IMR-90 (cell line): ENCODE data around the gene HIGD2A. TPM values are rescaled to one million over a fixed set of nuclear protein-coding genes. Genes with fewer than 3 reads are reported as not detected.

Source experiments
- ATAC-seq: fragments of 200-7000 bp; cut with Tn5 transposase; 2 replicates; pipeline ENCODE4 v1.9.1; 2020; ENCODE audit warnings: low read depth, mild to moderate bottlenecking, moderate library complexity
- BruUV-seq: library from RNA; stranded (reverse); fragments of 400-500 nt; replicated peaks from 2 replicates; lab custom pipeline; 2021; lab: Mats Ljungman, UMichigan
- CTCF ChIA-PET: fragments of 300-600 bp; formaldehyde crosslinking; extraction: SDS; loops from one replicate; lab custom pipeline; 2021; ENCODE audit warnings: antibody characterized with exemption; lab: Yijun Ruan, JAX
- POLR2A ChIA-PET: fragments of 300-600 bp; sonication (Branson Sonifier 250); formaldehyde crosslinking; loops from one replicate; lab custom pipeline; 2022; ENCODE audit warnings: antibody characterized with exemption; ENCODE audit not compliant: unreplicated experiment; lab: Charles Lee
- DNase-seq: peaks from one replicate; pipeline ENCODE4 v3.0.0; 2013
- H2AFZ ChIP-seq: replicated peaks from 2 replicates; pipeline ENCODE3; 2013; ENCODE audit warnings: low read length, mild to moderate bottlenecking; ENCODE audit not compliant: poor library complexity
- H2AK5ac ChIP-seq: 2 replicates; pipeline ENCODE4 v1.6.1; 2013; ENCODE audit warnings: low read depth, low read length, inconsistent platforms
- H2AK9ac ChIP-seq: replicated peaks from 2 replicates; pipeline ENCODE3; 2013; ENCODE audit warnings: mild to moderate bottlenecking, low read depth, low read length, moderate library complexity; ENCODE audit not compliant: poor library complexity
- H2BK120ac ChIP-seq: 2 replicates; pipeline ENCODE4 v1.6.1; 2013; ENCODE audit warnings: low read depth, low read length, inconsistent platforms
- H2BK15ac ChIP-seq: 3 replicates; pipeline ENCODE4 v1.6.1; 2013; ENCODE audit warnings: low read depth, low read length, inconsistent platforms
- H2BK20ac ChIP-seq: 2 replicates; pipeline ENCODE4 v1.6.1; 2013; ENCODE audit warnings: low read depth, mild to moderate bottlenecking, inconsistent platforms, low read length, moderate library complexity
- H2BK5ac ChIP-seq: 2 replicates; pipeline ENCODE4 v1.6.1; 2013; ENCODE audit warnings: mild to moderate bottlenecking, low read depth, low read length, inconsistent platforms; ENCODE audit not compliant: poor library complexity, severe bottlenecking
- H3K14ac ChIP-seq: replicated peaks from 2 replicates; pipeline ENCODE4 v1.6.1; 2013; ENCODE audit warnings: low read depth, low read length, inconsistent platforms
- H3K18ac ChIP-seq: 2 replicates; pipeline ENCODE4 v1.6.1; 2013; ENCODE audit warnings: low read depth, low read length, control low read depth
- H3K23ac ChIP-seq: 2 replicates; pipeline ENCODE4 v1.6.1; 2013; ENCODE audit warnings: low read depth, low read length, inconsistent platforms
- H3K27ac ChIP-seq: 2 replicates; pipeline ENCODE4 v1.5.1; 2013; ENCODE audit warnings: mild to moderate bottlenecking, control low read depth, low read length; ENCODE audit not compliant: insufficient read depth
- H3K27me3 ChIP-seq: 2 replicates; pipeline ENCODE4 v1.6.1; 2013; ENCODE audit warnings: low read length; ENCODE audit not compliant: control insufficient read depth, insufficient read depth
- H3K36me3 ChIP-seq: 2 replicates; pipeline ENCODE4 v1.6.1; 2013; ENCODE audit warnings: low read length, mixed read lengths; ENCODE audit not compliant: control insufficient read depth, insufficient read depth
- H3K4ac ChIP-seq: 2 replicates; pipeline ENCODE4 v1.6.1; 2013; ENCODE audit warnings: low read depth, low read length, inconsistent platforms
- H3K4me1 ChIP-seq: 2 replicates; pipeline ENCODE4 v1.6.1; 2013; ENCODE audit warnings: low read length, mixed read lengths; ENCODE audit not compliant: control insufficient read depth, insufficient read depth
- H3K4me2 ChIP-seq: 2 replicates; pipeline ENCODE4 v1.6.1; 2013; ENCODE audit warnings: low read depth, mild to moderate bottlenecking, control low read depth, low read length, moderate library complexity
- H3K4me3 ChIP-seq: 2 replicates; pipeline ENCODE4 v1.5.1; 2013; ENCODE audit warnings: low read depth, mild to moderate bottlenecking, control low read depth, low read length, moderate library complexity; ENCODE audit not compliant: insufficient read depth
- H3K56ac ChIP-seq: 2 replicates; pipeline ENCODE4 v1.6.1; 2013; ENCODE audit warnings: low read length, inconsistent platforms; ENCODE audit not compliant: insufficient read depth; ENCODE audit errors: extremely low read depth
- H3K79me1 ChIP-seq, 2 experiments: 2 replicates each; pipeline ENCODE4 v1.6.1; 2013; ENCODE audit warnings: low read length in 2 of 2, inconsistent platforms in 1 of 2, low read depth in 1 of 2
- H3K9ac ChIP-seq: 2 replicates; pipeline ENCODE4 v1.6.1; 2013; ENCODE audit warnings: low read depth, low read length, control low read depth
- H3K9me1 ChIP-seq: 2 replicates; pipeline ENCODE4 v1.6.1; 2013; ENCODE audit warnings: low read length, inconsistent platforms; ENCODE audit not compliant: insufficient read depth
- H3K9me3 ChIP-seq: 2 replicates; pipeline ENCODE4 v1.6.1; 2013; ENCODE audit warnings: low read length; ENCODE audit not compliant: control insufficient read depth, insufficient read depth
- H4K20me1 ChIP-seq: 2 replicates; pipeline ENCODE4 v1.6.1; 2013; ENCODE audit warnings: low read length, inconsistent platforms; ENCODE audit not compliant: insufficient read depth
- H4K5ac ChIP-seq: 2 replicates; pipeline ENCODE4 v1.6.1; 2013; ENCODE audit warnings: mild to moderate bottlenecking, low read depth, low read length, control low read depth
- H4K8ac ChIP-seq, 2 experiments: 2 replicates each; pipeline ENCODE4 v1.6.1; 2013; ENCODE audit warnings: low read depth in 2 of 2, low read length in 2 of 2, control low read depth in 1 of 2, inconsistent platforms in 1 of 2
- H4K91ac ChIP-seq: 2 replicates; pipeline ENCODE4 v1.6.1; 2013; ENCODE audit warnings: low read depth, low read length, inconsistent platforms; ENCODE audit not compliant: insufficient read depth
- CEBPB ChIP-seq: IDR thresholded peaks from 2 replicates; pipeline ENCODE4 v1.6.1; 2012; ENCODE audit warnings: low read depth, low read length, improper control_type of control experiment
- FOS ChIP-seq: fragments of 150-350 bp; IDR thresholded peaks from 2 replicates; pipeline ENCODE4 v1.6.1; 2016; ENCODE audit warnings: low read depth, low read length
- MAZ ChIP-seq: IDR thresholded peaks from 2 replicates; pipeline ENCODE4 v1.6.1; 2012; ENCODE audit warnings: low read depth, mild to moderate bottlenecking, low read length, improper control_type of control experiment, moderate library complexity, borderline replicate concordance
- NFE2L2 ChIP-seq: fragments of 150-350 bp; IDR thresholded peaks from 2 replicates; pipeline ENCODE4 v1.6.1; 2016; ENCODE audit warnings: low read depth, mild to moderate bottlenecking, low read length
- WGBS, 2 experiments: methylation state at CpG; one replicate each; pipeline versions ENCODE4 v1.1.5 to v1.1.7; 2013; ENCODE audit warnings: missing lambda C conversion rate in 2 of 2; ENCODE audit not compliant: insufficient read length in 1 of 2; ENCODE audit errors: extremely low coverage in 2 of 2; 5-methylcytosine and 5-hydroxymethylcytosine counted together
- dilution Hi-C: fragments of 300-500 bp; cut with HindIII; formaldehyde crosslinking; loops from one replicate; pipeline ENCODE4 v1.14.3; 2018; ENCODE audit warnings: low sequenced_read_pairs; ENCODE audit not compliant: unreplicated experiment
- in situ Hi-C: fragments of 300-500 bp; cut with MboI; formaldehyde crosslinking; loops from 3 replicates; pipeline ENCODE4 v1.14.3; 2019; ENCODE audit warnings: low sequenced_read_pairs, inconsistent platforms, mixed read lengths
- intact Hi-C: fragments of 100-400 bp; cut with micrococcal nuclease; formaldehyde crosslinking; loops from 2 replicates; pipeline ENCODE4 v1.10.0; 2022
- polyA plus RNA-seq, 3 experiments: library from polyadenylated mRNA; depleted of rRNA; stranded (reverse); fragments of >200 nt; gene quantifications; 2 replicates each; pipeline ENCODE4 v1.2.3, GENCODE V29; 2012; ENCODE audit warnings: low replicate concordance in 1 of 3
- total RNA-seq: library from RNA; depleted of rRNA; stranded (reverse); fragments of >200 nt; gene quantifications from 2 replicates; pipeline ENCODE4 v1.2.3, GENCODE V29; 2012

HIGD2A gene
- total and polyA plus RNA-seq, 2 of the 4 experiments (the other 2 are of a cell fraction), result 35.0 to 131 TPM

DNA sequence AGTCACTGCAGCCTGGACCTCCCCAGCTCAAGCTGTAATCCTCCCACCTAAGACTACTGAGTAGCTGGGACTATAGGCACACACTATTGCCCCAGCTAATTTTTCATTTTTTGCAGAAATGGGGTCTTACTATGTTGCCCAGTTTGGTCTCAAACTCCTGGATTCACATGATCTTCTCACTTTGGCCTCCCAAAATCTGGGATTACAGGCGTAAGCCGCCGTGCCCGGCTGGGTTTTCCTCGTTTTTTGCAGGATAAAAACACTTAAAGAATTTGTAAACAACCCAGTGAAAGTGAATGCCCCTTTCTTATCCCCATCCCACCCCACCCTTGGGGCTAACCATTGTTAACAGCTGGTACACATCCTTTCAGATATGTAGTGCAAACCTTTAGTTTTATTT is 20.0 kb downstream of the HIGD2A start:
- POLR2A ChIA-PET, result no interaction called here
- ATAC-seq, result no peak

More for the DNA sequence above, 20.0 kb downstream of the HIGD2A start:
- no peak overlapping the region for H4K5ac ChIP-seq
- TF ChIP-seq MAZ (no peak), CEBPB (no peak), FOS (no peak), NFE2L2 (no peak)
- H3K4ac ChIP-seq, result no peak overlapping the region
- H3K4me3 ChIP-seq, result no peak overlapping the region
- intact Hi-C loops (no loop called here), dilution Hi-C loops (no loop called here), in situ Hi-C loops (no loop called here)
- no peak overlapping the region for H2AK5ac ChIP-seq
- H2BK15ac ChIP-seq, result no peak overlapping the region
- no peak overlapping the region for H3K9ac ChIP-seq
- H3K79me1 ChIP-seq, result peaks cover 22 to 40% of the 10 kb centered on the region in 2 experiments
- peaks cover 2% of the 10 kb centered on the region; the same call in 1 of the 2 replicates for H3K4me1 ChIP-seq
- H2BK20ac ChIP-seq, result no peak overlapping the region
- BruUV-seq, result no TSS peak
- H3K36me3 ChIP-seq, result peaks cover 27% of the 10 kb centered on the region
- no peaks in the 10 kb centered on the region for H3K9me3 ChIP-seq
- no peak overlapping the region for H4K91ac ChIP-seq
- H4K20me1 ChIP-seq, result peaks cover 29% of the 10 kb centered on the region
- H3K18ac ChIP-seq, result no peak overlapping the region
- H3K56ac ChIP-seq, result no peak overlapping the region
- DNase-seq, result no peak
- H3K9me1 ChIP-seq, result peaks cover 10% of the 10 kb centered on the region
- H2AK9ac ChIP-seq, result no peak overlapping the region
- 100% methylated on average over 1 of the region's 5 CpGs; no CpG with 5 or more reads in 1 of the 2 experiments for WGBS, 2 experiments
- no peak overlapping the region for H3K4me2 ChIP-seq
- no peak overlapping the region for H3K14ac ChIP-seq
- CTCF ChIA-PET, result interaction anchor here (0.7 kb wide), 1 partner anchor 40 kb away, joined by 5 read pairs; no protein-coding TSS in a partner anchor
- no peak overlapping the region for H3K27ac ChIP-seq
- no peak overlapping the region for H4K8ac ChIP-seq
- H2AFZ ChIP-seq, result no peak overlapping the region
- H2BK120ac ChIP-seq, result no peak overlapping the region
- H3K23ac ChIP-seq, result no peak overlapping the region
- H3K27me3 ChIP-seq, result no peaks in the 10 kb centered on the region
- H2BK5ac ChIP-seq, result no peak overlapping the region
